Fibroblast of peridontal ligament (primary cell): Measurements from ENCODE around the gene GLG1.
"Not testable (repeated sequence)": the region's sequence is repeated elsewhere in the genome, so short reads cannot be mapped to it uniquely, and the experiment has no call there.

Source experiments
- DNase-seq: peaks from one replicate; pipeline ENCODE4 v3.0.0-alpha.2; 2010; ENCODE audit errors: extremely low read depth

GLG1 gene

GRCh38 chr16:74446866-74447265, 160.0 kb downstream of the GLG1 start:
- no peak for DNase-seq

GRCh38 chr16:74443624-74444346, 163.1 kb downstream of the GLG1 start:
- DNase-seq, result not testable (repeated sequence)

GRCh38 chr16:74439685-74440084, 167.2 kb downstream of the GLG1 start:
- no peak for DNase-seq

- DNase-seq, result no peak
Measured at GRCh38 chr16:74438492-74438979, 168.4 kb downstream of the GLG1 start.

GRCh38 chr16:74431516-74431915, 175.4 kb downstream of the GLG1 start:
- no peak for DNase-seq

- peak; percentile 43 for DNase-seq
Measured at GRCh38 chr16:74430036-74430712, 176.7 kb downstream of the GLG1 start.

- DNase-seq, result not testable (repeated sequence)
Measured at GRCh38 chr16:74428493-74428892, 178.4 kb downstream of the GLG1 start.

GRCh38 chr16:74425751-74426150, 181.2 kb downstream of the GLG1 start:
- not testable (repeated sequence) for DNase-seq

- DNase-seq, result not testable (repeated sequence)
Measured at GRCh38 chr16:74423721-74424120, 183.2 kb downstream of the GLG1 start.

GRCh38 chr16:74422086-74422485, 184.8 kb downstream of the GLG1 start:
- DNase-seq, result not testable (repeated sequence)

GRCh38 chr16:74421482-74421785, 185.5 kb downstream of the GLG1 start:
- not testable (repeated sequence) for DNase-seq

- peak; percentile 6 for DNase-seq
Measured at GRCh38 chr16:74420612-74421481, 186.1 kb downstream of the GLG1 start, which contains the start of gene CLEC18B. TSS of gene CLEC18B (minus strand) at chr16:74421478. CDS start at chr16:74421270, 208 bp downstream.

- DNase-seq, result not testable (repeated sequence)
Measured at GRCh38 chr16:74419811-74420210, 187.1 kb downstream of the GLG1 start.

GRCh38 chr16:74417897-74418296, 189.0 kb downstream of the GLG1 start:
- not testable (repeated sequence) for DNase-seq

- DNase-seq, result not testable (repeated sequence)
Measured at GRCh38 chr16:74413920-74414319, 193.0 kb downstream of the GLG1 start.

- DNase-seq, result not testable (repeated sequence)
Measured at GRCh38 chr16:74413485-74413884, 193.4 kb downstream of the GLG1 start.

GRCh38 chr16:74412775-74413390, 194.0 kb downstream of the GLG1 start:
- not testable (repeated sequence) for DNase-seq

GRCh38 chr16:74412138-74412774, 194.7 kb downstream of the GLG1 start:
- DNase-seq, result not testable (repeated sequence)

GRCh38 chr16:74410981-74411380, 195.9 kb downstream of the GLG1 start:
- DNase-seq, result not testable (repeated sequence)

GRCh38 chr16:74410057-74410957, 196.6 kb downstream of the GLG1 start:
- not testable (repeated sequence) for DNase-seq
